Epithelial cell of esophagus (primary cell): ENCODE results near the gene OSCP1.

Experiments used
- DNase-seq: peaks from one replicate; pipeline ENCODE4 v3.0.0; 2010; ENCODE audit warnings: low read depth
- H3K4me3 ChIP-seq: 2 replicates; pipeline ENCODE4 v1.5.1; 2011; ENCODE audit warnings: mild to moderate bottlenecking, low read length, control low read depth
- CTCF ChIP-seq: IDR thresholded peaks from 2 replicates; pipeline ENCODE4 v1.5.1; 2011; ENCODE audit warnings: low read depth, mild to moderate bottlenecking, low read length, control low read depth, inconsistent platforms; ENCODE audit not compliant: insufficient read depth; ENCODE audit errors: missing control alignments

Gene OSCP1

GRCh38 chr1:36471830-36472641, 21.8 kb upstream of the OSCP1 start:
- no peak overlapping the region for H3K4me3 ChIP-seq
- TF ChIP-seq CTCF = no peak
- DNase-seq = no peak

GRCh38 chr1:36469163-36469562, 18.9 kb upstream of the OSCP1 start:
- no peak for TF ChIP-seq CTCF
- DNase-seq = no peak
- no peak overlapping the region for H3K4me3 ChIP-seq

- TF ChIP-seq CTCF = no peak
- DNase-seq = no peak
- no peak overlapping the region for H3K4me3 ChIP-seq
Observed at GRCh38 chr1:36467700-36468455, 17.6 kb upstream of the OSCP1 start.

- TF ChIP-seq CTCF = no peak
- DNase-seq = no peak
- H3K4me3 ChIP-seq = no peak overlapping the region
Observed at GRCh38 chr1:36467027-36467410, 16.8 kb upstream of the OSCP1 start.

GRCh38 chr1:36466370-36467026, 16.2 kb upstream of the OSCP1 start:
- DNase-seq = no peak
- no peak overlapping the region for H3K4me3 ChIP-seq
- no peak for TF ChIP-seq CTCF

- no peak for TF ChIP-seq CTCF
- no peak overlapping the region for H3K4me3 ChIP-seq
- DNase-seq = peak; percentile 67
Observed at GRCh38 chr1:36465731-36466369, 15.6 kb upstream of the OSCP1 start.
